GM18520 (cell line): Measurements from ENCODE around the gene OGFOD1.

Experiments
- ATAC-seq: cut with Tn5 transposase; IDR thresholded peaks from one replicate; pipeline ENCODE4 v1.9.1; 2021; ENCODE audit not compliant: unreplicated experiment

The OGFOD1 gene

DNA sequence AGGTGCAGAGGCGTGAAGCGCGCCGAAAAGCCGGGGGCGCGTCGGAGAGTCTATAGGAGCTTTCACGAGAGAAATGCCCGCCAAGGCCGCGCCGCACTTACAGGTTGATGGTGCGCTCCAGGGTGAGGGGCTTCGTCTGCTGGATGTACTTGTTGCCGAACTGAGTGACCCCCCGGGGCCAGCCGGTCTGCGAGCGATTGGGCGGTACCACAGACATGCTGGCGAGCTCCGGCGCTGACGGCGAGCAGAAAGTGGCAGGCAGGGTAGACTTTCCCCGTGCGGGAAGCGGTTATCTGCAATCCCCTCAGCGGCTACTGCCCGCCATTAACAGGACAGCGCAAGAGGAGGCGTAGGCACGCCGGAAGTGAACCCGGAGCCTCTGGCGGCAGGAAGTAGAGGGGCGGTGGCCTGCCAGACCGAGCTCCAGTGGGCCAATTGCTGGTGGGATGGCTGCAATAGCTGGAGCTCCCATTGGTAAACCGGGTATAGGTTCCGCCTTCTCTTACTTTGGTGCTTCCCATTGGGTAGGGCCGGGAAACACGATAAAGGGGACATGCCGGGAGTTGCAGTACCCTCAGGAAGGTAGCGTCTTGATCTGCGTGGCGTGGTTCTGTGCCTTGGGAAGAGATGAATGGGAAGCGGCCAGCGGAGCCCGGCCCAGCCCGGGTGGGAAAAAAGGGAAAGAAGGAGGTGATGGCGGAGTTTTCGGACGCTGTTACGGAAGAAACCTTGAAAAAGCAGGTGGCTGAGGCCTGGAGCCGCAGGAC is at the start of gene OGFOD1, which contains the start of gene NUDT21:
Gene OGFOD1, plus strand, starts transcription at position 569 of the 767 bp plus-strand sequence. Its CDS starts 59 bp downstream, at position 628.
Gene NUDT21, minus strand, starts transcription at position 347 of the 767 bp plus-strand sequence. Its CDS starts 130 bp downstream, at position 217.
- ATAC-seq: peak; percentile 93

DNA sequence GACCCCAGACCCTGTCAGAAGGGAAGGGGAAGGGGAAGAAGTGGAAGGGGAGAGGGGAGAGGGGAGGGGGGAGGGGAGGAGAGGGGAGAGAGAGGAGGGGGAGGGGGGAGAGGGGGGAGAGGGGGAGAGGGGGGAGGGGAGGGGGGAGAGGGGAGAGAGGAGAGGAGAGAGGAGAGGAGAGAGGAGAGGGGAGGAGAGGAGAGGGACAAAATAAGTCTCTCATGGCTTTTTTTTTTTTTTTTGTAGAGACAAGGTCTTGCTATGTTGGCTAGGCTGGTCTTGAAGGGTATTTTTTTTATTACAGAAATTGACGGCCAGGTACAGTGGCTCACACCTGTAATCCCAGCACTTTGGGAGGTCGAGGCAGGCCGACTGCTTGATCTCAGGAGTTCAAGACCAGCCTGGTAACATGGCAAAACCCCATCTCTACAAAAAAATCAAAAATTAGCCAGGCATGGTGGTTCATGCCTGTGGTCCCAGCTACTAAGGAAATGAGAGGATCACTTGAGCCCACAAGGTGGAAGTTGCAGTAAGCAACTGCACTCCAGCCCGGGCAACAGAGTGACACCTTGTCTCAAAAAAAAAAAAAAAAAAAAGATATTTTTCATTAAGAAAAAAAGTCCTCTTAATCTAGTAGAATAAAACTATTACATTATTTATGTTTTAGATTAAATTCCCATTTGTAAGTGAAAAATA is 45.2 kb upstream of the OGFOD1 start:
- no peak for ATAC-seq

DNA sequence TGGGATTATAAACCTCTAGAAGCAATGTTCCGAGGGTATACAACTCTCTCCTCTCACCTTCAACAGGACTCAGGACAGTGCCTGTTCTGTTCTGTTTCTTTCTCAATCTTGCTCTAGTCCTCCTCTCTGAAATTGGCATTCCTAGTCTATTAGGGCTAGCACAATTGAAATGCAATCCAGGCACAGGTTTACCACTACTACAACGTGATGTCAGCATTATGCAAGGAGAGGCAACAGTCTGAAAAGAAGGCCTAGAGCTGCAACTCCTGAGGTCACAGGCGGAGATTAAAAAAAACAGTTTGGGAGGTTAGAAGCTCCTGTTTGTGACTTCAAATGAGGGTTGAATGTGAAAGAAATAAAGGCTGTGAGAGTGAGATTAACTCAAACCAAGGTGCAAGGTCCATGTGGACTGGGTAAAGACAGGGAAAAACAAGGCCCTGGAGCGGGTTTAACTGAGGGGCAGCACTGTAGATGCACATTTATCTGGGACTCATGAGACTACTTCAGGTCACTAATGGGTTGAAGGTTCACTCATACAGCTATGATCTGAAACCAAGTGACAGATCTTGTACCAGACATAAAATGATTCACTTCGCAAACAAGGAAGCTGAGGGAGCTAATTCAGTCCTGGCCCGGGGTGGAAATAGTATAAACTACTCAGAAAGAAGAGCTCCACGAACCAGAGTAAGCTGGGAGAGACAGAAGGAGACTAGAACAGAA is 42.8 kb upstream of the OGFOD1 start:
- no peak for ATAC-seq

DNA sequence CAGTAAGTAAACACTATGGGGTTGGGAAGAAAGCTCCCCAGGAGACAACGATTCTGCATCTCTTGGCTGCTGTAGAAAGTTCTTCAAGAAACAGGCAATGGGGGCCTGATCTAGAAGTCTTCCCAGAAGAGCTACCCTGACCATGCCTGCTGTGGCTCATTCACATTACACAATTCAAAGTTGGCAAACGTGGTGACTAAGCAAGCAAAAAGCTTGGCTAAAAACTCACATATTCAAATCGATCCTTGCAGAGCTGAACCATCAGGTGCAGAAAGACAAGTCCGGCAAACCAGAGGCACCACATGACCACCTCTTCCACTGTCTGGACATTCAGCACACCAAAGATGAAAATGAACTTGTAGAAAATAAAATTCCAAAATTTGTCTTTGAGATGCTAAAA is 42.2 kb upstream of the OGFOD1 start:
- no peak for ATAC-seq

DNA sequence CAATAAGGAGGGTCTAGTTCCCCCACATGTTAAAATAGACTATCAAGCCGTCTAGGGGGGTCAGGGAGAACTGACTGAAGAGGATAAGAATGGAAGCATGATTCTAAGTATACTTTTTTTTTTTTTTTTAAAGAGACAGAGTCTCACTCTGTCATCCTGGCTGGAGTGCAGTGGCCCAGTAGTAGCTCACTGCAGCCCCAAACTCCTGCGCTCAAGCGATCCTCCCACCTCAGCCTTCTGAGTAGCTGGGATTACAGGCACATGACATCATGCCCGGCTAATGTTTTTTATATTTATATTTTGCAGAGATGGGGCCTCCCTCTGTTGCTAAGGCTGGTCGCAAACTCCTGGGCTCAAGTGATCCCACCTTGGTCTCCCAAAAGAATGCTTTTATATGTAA is 40.2 kb upstream of the OGFOD1 start:
- ATAC-seq: no peak

DNA sequence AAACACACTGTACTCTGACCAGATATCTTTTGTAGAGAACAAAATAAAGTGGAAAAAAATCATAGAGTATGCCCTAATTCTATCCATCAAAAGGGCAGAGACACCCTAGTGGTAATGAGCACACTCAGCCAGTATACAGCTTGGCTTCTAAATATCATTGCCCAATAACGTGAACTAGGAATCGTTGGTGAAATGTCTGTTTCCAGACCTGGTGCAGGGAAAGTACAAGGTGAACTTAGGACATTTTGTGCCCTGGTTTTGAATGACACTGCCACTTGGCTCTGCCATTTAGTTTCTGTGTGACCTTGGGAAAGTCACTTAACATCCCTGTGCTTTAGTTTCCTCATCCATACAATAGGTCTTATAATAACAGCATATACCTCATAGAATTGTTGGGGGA is 39.7 kb upstream of the OGFOD1 start:
- ATAC-seq: no peak

DNA sequence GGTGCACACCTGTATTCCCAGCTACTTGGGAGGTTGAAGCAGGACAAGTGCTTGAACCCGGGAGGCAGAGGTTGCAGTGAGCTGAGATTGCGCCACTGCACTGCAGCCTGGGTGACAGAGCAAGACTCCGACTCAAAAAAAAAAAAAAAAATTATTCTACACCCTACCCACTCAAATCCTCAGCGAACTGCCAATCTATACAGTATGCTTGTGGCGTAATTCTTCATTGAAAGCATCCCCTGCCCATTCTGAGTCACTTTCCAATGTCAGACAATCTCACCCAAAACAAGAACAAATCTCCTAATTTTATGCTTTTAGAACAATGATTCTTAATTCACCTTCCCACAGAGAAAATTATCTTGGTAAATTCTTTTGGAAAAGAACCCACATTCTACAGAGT is 38.0 kb upstream of the OGFOD1 start:
- no peak for ATAC-seq

DNA sequence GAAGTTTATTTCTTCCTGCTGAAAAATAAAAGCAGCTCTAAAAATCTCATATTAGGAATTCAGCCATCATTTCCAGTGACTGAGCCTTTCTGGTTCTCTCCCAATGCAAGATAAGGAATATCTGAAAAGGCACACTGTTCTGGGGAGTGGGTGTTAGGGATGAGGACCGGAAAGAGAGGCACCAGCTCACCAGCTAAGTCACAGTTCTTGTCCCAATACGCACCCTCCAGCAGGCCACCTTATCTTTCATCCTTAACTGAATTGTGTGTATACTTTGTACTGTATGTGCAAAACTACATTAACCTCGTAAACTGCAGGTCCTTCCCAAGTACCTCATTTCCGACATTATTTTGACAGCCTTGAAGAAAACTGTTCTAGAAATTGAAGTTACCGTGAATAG is 37.0 kb upstream of the OGFOD1 start:
- ATAC-seq: no peak

DNA sequence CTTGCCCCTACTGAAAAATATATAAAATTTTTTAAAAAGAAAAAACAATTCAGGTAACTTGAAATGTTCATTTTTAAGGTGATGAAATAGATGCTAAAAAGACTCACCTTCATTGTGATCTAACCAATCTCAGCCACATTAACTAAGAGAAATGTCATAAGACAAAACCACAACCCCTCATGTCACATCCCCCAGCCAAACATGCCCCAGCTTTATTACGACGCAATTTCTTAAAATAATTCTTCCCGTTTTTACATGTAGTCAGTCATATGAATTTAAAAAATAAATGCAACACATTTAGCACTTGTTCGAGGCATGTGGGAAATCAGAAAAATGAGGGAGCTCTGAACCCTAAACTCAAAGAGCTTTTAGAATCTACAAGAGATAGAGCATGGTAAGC is 35.5 kb upstream of the OGFOD1 start:
- no peak for ATAC-seq

DNA sequence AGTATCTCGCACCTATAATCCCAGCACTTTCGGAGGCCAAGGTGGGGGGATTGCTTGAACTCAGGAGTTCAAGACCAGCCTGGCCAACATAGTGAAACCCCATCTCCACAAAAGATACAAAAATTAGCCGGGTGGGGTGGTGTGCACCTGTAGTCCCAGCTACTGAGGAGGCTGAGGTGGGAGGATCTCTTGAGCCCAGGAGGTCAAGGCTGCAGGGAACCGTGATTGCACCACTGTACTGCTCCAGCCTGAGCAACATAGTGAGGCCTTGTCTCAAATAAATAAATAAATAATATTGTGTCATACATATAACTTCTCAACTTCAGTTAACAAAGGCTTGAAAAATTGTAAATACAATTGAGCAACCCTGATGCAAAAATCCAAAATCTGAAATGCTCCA is 34.2 kb upstream of the OGFOD1 start:
- ATAC-seq: no peak

DNA sequence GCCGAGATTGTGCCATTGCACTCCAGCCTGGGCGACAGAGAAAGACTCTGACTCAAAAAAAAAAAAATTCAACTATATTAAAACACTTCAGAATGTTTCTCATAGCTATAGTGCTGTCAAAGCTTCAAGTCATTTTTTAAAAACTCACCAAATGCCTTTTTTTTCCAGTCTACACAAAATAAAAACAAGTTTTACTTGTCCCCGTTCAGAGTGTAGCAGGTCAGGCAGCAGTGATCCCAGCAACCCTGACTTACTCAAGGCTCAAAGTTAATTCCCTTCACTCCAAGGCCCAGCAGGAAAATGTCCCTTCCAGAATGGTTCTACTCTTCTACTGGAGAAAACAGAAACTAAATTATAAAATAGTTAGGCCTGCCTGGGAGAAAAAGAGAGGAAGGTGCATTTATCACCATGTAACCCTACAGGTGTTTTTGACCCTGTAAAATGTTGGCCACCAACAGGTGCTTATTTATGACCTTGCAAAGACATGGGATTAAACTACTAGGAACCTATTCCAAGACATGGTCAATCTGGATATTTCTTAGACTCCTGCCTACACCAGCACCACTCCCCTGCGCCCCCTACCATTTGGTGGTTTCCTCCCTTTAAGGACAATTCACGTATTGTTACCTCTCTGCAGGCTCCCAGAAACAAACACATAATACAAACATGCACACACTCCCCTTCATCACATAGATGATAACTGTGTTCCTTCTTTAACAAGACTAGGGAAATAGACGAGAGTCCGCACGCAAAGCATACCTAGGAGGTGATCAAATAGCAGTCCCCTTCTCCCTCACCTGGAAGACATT is 31.4 kb upstream of the OGFOD1 start:
- ATAC-seq: no peak

DNA sequence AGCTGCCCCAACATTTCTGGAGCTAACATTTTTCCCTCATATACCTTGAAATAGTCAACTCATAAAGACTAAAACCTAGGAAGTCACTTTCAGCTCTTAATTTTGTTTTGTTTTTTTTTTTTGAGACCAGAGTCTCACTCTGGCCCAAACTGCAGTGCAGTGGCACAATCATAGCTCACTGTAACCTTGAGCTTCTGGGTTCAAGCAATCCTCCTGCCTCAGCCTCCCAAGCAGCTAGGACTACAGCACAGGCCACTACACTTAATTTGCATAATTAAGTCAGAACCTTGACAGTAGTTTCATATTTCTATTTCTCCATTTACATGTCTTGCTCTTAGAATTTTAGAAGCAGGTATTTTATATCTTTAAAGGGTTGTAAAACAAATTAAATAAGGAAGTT is 30.7 kb upstream of the OGFOD1 start:
- no peak for ATAC-seq

DNA sequence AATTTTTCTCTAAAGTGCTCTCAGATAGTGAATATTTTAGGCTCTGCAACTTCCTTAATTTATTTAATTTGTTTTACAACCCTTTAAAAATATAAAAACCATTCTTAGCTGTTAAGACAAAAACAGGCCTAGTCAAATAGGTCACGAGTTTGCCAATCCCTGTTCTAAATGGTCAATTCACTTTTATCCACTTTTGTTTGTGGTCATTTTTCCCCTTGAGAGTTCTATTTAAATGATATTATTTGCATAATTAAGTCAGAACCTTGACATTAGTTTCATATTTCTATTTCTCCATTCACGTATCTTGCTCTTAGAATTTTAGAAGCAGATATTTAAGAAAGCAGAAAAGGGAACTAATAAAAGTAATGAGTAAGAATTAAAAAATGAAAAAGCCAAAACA is 30.0 kb upstream of the OGFOD1 start:
- no peak for ATAC-seq

DNA sequence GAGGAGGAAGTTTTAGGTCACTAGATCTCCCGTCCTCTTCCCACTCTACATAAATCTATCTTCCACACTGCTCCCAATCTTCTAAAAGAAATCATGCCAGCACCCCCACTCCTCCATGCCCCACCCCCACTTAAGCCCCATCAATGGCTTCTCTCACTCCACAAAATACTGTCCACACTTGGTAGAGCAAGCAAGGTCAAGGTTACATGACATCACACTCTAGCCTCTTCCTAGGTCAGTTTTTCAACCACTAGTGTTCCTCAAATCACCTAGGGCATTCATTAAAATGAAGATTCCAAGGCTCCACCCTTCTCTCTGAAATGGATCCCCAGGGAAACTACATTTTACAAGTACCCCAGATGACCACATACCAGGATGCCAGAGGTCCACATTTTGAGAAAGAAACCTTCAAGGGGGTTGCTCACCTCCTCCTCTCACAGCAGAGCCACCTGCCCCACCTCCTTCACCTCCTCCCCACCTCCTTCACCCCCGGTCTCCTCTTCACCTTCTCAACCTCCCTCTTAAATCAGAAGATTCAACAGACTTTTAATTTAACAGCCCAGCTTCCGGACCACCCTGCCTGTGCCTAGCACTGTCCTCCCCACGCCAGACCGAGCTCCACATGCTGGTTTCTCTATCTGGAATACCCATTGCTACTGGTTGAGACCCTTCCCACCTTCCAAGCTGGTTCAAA is 29.2 kb upstream of the OGFOD1 start:
- no peak for ATAC-seq

DNA sequence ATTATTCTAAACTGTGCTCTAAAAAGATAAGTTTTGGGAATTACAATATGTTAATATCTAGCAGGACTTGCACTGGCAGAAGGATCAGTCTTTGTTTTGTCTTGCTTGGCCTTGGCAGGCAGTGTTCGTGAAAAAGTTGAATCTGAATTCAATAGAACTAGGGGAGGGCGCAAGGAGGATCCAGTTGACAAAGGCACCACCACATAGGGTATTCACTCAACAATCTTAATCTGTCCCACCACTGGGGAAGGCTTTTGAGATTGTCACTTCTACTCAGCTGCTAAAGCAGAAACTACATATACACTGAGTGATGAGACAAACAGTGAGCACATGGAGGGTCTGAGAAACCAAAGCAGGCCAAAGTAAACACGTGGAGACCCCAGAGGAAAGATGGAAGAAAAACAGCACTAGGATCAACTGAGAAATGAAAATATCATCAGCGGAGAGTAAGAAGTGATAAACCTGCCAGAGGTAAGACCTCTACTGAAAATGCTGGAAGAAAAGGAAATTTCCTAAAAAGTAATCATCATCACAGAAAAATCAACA is 28.4 kb upstream of the OGFOD1 start:
- no peak for ATAC-seq

DNA sequence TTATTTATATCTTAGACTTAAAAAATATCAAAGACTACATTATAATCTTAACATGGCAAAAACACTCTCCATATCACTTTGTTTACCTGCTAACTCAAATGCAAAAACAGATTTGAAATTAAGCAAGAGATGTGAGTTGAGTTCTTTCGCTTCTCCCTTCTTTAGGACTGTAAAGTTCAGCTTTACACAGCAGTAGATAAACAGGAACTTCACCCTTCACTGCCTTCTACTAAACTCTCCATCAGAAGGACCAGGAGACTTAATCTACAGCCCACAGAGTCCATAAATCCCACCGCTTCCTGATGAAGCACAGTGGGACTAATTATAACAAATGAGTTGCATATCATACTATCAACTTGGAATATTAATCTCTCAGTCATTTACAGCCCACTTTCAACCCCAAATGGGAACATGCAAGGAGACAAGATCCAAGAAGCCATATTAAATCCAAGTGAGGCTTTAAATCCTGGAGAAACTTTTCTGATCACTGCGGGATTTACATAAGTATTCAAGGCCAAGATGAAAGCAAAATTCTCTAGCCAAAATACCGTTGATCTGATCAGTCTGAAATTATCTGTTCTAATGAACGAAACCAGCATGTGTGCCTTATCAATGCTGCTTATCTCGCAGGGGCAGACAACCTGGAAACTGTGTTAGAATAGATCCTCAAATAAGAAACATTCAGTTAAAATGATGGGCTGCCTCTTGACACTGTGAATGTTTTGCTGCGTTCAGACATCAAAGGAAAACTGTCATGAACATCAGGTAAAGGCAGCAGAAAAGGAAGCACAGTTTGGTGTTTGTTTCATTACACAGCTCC is 27.6 kb upstream of the OGFOD1 start:
- ATAC-seq: no peak

DNA sequence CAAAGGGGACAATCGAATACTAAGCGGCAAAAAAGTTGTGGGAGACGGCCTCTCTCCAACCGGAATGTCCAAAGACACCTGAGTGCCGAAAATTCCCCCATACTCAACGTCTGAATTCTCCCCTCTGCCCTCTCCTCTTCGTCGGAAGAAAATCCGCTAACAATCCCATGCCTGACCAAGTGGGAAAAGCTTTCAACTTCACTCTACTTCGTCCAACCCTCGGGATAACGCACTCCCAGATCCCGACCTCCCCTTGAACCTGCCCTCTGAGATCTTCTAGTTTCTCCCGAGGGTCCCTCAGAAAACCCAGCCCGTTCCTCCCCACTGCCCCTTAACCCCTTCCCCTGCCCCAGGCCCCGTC is 27.0 kb upstream of the OGFOD1 start:
- ATAC-seq: no peak

DNA sequence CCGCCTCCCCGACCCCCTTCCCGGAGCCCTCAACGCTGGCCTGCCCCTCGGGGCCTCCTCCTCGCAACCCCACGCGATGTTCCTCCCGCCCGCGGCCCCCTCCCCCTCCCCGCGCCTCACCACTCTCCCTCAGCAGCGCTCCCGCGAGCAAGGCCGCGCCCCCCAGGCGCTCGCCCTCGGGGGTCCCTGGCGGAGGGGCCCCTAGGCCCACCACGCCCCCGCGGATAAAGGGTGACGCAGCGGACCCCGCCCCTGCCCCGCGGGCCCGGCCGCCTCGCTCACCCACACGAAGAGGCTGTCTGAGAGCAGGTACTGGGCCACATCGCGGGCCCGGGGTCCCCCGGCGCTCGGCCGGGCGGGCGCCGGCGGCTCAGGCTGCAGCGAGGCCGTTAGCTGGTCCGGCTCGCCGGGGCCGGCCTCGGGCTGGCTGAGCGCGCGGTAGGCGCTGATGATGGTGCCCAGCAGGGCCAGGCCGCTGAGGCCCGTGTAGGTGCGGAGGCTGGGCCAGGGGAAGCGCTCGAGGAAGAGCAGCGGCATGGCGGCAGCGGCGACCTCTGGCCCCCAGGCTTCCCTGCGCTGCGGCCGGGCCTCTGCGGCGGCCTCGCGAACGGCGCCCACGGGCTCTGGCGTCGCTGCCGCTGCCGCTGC is 26.4 kb upstream of the OGFOD1 start:
- ATAC-seq: peak; percentile 22

DNA sequence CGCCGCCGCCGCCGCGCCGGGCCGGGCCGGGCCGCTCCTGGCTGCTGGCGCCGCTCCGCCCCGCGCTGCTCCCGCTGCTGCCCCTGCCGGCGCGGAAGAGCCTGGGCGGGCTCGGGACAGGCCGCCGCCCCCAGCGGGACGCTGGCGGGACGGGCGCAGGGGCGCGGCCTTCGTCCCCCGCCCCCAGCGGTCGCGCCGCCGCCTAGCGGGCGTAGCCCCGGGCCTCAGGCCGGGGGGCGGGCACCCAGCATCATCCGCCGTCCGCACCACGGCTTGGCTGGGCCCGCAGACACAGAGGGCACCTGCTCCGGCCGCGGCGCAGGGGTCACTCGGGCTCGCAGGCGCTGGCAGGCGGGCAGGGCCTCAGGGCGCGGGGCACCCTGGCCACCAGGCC is 25.9 kb upstream of the OGFOD1 start, which contains the start of gene AMFR:
Gene AMFR, minus strand, starts transcription at position 107 of the 394 bp plus-strand sequence. CDS start 218 bp downstream, outside the sequence.
- ATAC-seq: peak; percentile 67
